ENCODE measurements around the gene PTPRN2. TPM values are rescaled to one million over a fixed set of nuclear protein-coding genes. Genes with fewer than 3 reads are reported as not detected.

Gene PTPRN2
- polyA plus RNA-seq, 4 donors, result 7.3 to 11.4 (median 8.0) TPM

- no peak for DNase-seq (ENCODE audit: low read depth in 4 of 4, low spot score in 2 of 4)
These were observed 1040.0 kb downstream of the PTPRN2 start for GRCh38 chr7:157547611-157548010.

GRCh38 chr7:157547102-157547501 is 1040.5 kb downstream of the PTPRN2 start:
- no peak for DNase-seq (ENCODE audit: low read depth in 4 of 4, low spot score in 2 of 4)

- no peak for DNase-seq (ENCODE audit: low read depth in 4 of 4, low spot score in 2 of 4)
These were observed 1042.0 kb downstream of the PTPRN2 start for GRCh38 chr7:157545681-157546060.

GRCh38 chr7:157544980-157545680 is 1042.5 kb downstream of the PTPRN2 start:
- DNase-seq (ENCODE audit: low read depth in 4 of 4, low spot score in 2 of 4), result no peak

- DNase-seq (ENCODE audit: low read depth in 4 of 4, low spot score in 2 of 4), result no peak
These were observed 1043.4 kb downstream of the PTPRN2 start for GRCh38 chr7:157544226-157544625.

GRCh38 chr7:157543791-157544190 is 1043.8 kb downstream of the PTPRN2 start:
- DNase-seq (ENCODE audit: low read depth in 4 of 4, low spot score in 2 of 4), result no peak

- no peak for DNase-seq (ENCODE audit: low read depth in 4 of 4, low spot score in 2 of 4)
These were observed 1044.3 kb downstream of the PTPRN2 start for GRCh38 chr7:157543276-157543675.

GRCh38 chr7:157542068-157543021 is 1045.3 kb downstream of the PTPRN2 start:
- no peak for DNase-seq (ENCODE audit: low read depth in 4 of 4, low spot score in 2 of 4)

GRCh38 chr7:157541295-157542067 is 1046.1 kb downstream of the PTPRN2 start:
- DNase-seq (ENCODE audit: low read depth in 4 of 4, low spot score in 2 of 4), result no peak

GRCh38 chr7:157540606-157541294 is 1046.9 kb downstream of the PTPRN2 start:
- no peak for DNase-seq (ENCODE audit: low read depth in 4 of 4, low spot score in 2 of 4)

GRCh38 chr7:157540020-157540419 is 1047.6 kb downstream of the PTPRN2 start:
- no peak for DNase-seq (ENCODE audit: low read depth in 4 of 4, low spot score in 2 of 4)

GRCh38 chr7:157539521-157539920 is 1048.1 kb downstream of the PTPRN2 start:
- no peak for DNase-seq (ENCODE audit: low read depth in 4 of 4, low spot score in 2 of 4)

- DNase-seq (ENCODE audit: low read depth in 4 of 4, low spot score in 2 of 4), result no peak
These were observed 1048.9 kb downstream of the PTPRN2 start for GRCh38 chr7:157538735-157539134.

- no peak for DNase-seq (ENCODE audit: low read depth in 4 of 4, low spot score in 2 of 4)
These were observed 1049.3 kb downstream of the PTPRN2 start for GRCh38 chr7:157538321-157538720.

GRCh38 chr7:157537056-157537455 is 1050.6 kb downstream of the PTPRN2 start:
- DNase-seq (ENCODE audit: low read depth in 4 of 4, low spot score in 2 of 4), result no peak

- no peak for DNase-seq (ENCODE audit: low read depth in 4 of 4, low spot score in 2 of 4)
These were observed 1055.6 kb downstream of the PTPRN2 start for GRCh38 chr7:157532068-157532467.

- DNase-seq (ENCODE audit: low read depth in 4 of 4, low spot score in 2 of 4), result no peak
These were observed 1057.7 kb downstream of the PTPRN2 start for GRCh38 chr7:157529768-157530560.

GRCh38 chr7:157528785-157529341 is 1058.8 kb downstream of the PTPRN2 start:
- DNase-seq (ENCODE audit: low read depth in 4 of 4, low spot score in 2 of 4), result no peak

- no peak for DNase-seq (ENCODE audit: low read depth in 4 of 4, low spot score in 2 of 4)
These were observed 1059.9 kb downstream of the PTPRN2 start for GRCh38 chr7:157527686-157528085.

Data from left renal cortex interstitium (tissue), 4 donors.